AG04450 (cell line): ENCODE data around the gene KCNAB2. TPM values are rescaled to one million over a fixed set of nuclear protein-coding genes. Genes with fewer than 3 reads are reported as not detected.

Source experiments
- CTCF ChIA-PET: fragments of 300-600, 350-600 bp; formaldehyde crosslinking; extraction: SDS; loops from one replicate; lab custom pipeline; 2022; ENCODE audit warnings: antibody characterized with exemption, inconsistent platforms; lab: Charles Lee
- POLR2A ChIA-PET: fragments of 350-600 bp; formaldehyde crosslinking; extraction: SDS; loops from one replicate; lab custom pipeline; 2021; ENCODE audit warnings: antibody characterized with exemption, inconsistent platforms; lab: Yijun Ruan, JAX
- DNase-seq: peaks from one replicate; pipeline ENCODE4 v3.0.0-alpha.2; 2011; ENCODE audit warnings: low read depth, low spot score
- H3K27ac ChIP-seq: one replicate; pipeline ENCODE4 v1.5.1; 2012; ENCODE audit warnings: low read depth, low read length, control low read depth
- H3K27me3 ChIP-seq: one replicate; pipeline ENCODE4 v1.6.0; 2012; ENCODE audit warnings: low read length; ENCODE audit not compliant: control insufficient read depth, insufficient read depth
- H3K4me3 ChIP-seq: 2 replicates; pipeline ENCODE4 v1.5.1; 2011; ENCODE audit warnings: mild to moderate bottlenecking, low read depth, low read length, control low read depth
- H3K9me3 ChIP-seq: 2 replicates; pipeline ENCODE4 v1.5.1; 2012; ENCODE audit warnings: low read length; ENCODE audit not compliant: control insufficient read depth, insufficient read depth
- CTCF ChIP-seq: IDR thresholded peaks from 2 replicates; pipeline ENCODE4 v1.5.1; 2011; ENCODE audit warnings: low read depth, low read length, control low read depth, inconsistent platforms
- polyA plus RNA-seq: library from polyadenylated mRNA; depleted of rRNA; stranded (reverse); fragments of >200 nt; gene quantifications from 2 replicates; pipeline ENCODE4 v1.2.3, GENCODE V29; 2011

Gene KCNAB2
- polyA plus RNA-seq, 1 experiment = 3.1 TPM

- Histone ChIP-seq H3K27ac (no peak overlapping the region), H3K9me3 (peaks cover 16% of the 10 kb centered on the region; the same call in 1 of the 2 replicates), H3K27me3 (peaks cover 4% of the 10 kb centered on the region), H3K4me3 (no peak overlapping the region)
- ChIA-PET POLR2A (interaction anchor here (0.7 to 0.8 kb wide), 2 partner anchors 74 to 144 kb away, joined by 3 read pairs; no protein-coding TSS in a partner anchor), CTCF (no interaction called here)
- TF ChIP-seq CTCF = no peak
- no peak for DNase-seq
Observed at GRCh38 chr1:6134741-6135510, 89.2 kb downstream of the KCNAB2 start.

GRCh38 chr1:6136516-6137220, 91.0 kb downstream of the KCNAB2 start:
- H3K27me3 ChIP-seq = peaks cover 4% of the 10 kb centered on the region
- CTCF ChIA-PET = no interaction called here
- H3K9me3 ChIP-seq = peaks cover 11% of the 10 kb centered on the region; the same call in 1 of the 2 replicates
- TF ChIP-seq CTCF = no peak
- POLR2A ChIA-PET = no interaction called here
- no peak overlapping the region for H3K4me3 ChIP-seq
- no peak for DNase-seq
- no peak overlapping the region for H3K27ac ChIP-seq

GRCh38 chr1:6137758-6138157, 92.1 kb downstream of the KCNAB2 start:
- TF ChIP-seq CTCF = no peak
- no peak overlapping the region for H3K4me3 ChIP-seq
- peaks cover 6% of the 10 kb centered on the region; the same call in 1 of the 2 replicates for H3K9me3 ChIP-seq
- peaks cover 4% of the 10 kb centered on the region for H3K27me3 ChIP-seq
- DNase-seq = no peak
- no peak overlapping the region for H3K27ac ChIP-seq
- ChIA-PET POLR2A (no interaction called here), CTCF (no interaction called here)

- Histone ChIP-seq H3K27me3 (peaks cover 10% of the 10 kb centered on the region), H3K9me3 (no peaks in the 10 kb centered on the region), H3K27ac (no peak overlapping the region), H3K4me3 (no peak overlapping the region)
- no peak for TF ChIP-seq CTCF
- ChIA-PET CTCF (no interaction called here), POLR2A (no interaction called here)
- no peak for DNase-seq
Observed at GRCh38 chr1:6140413-6140812, 94.7 kb downstream of the KCNAB2 start.

GRCh38 chr1:6141592-6141991, 95.9 kb downstream of the KCNAB2 start:
- no peak overlapping the region for H3K4me3 ChIP-seq
- H3K9me3 ChIP-seq = no peaks in the 10 kb centered on the region
- H3K27me3 ChIP-seq = peaks cover 12% of the 10 kb centered on the region
- no peak for TF ChIP-seq CTCF
- ChIA-PET POLR2A (no interaction called here), CTCF (no interaction called here)
- no peak overlapping the region for H3K27ac ChIP-seq
- no peak for DNase-seq
